Activated naive CD4-positive, alpha-beta T cell treated with anti-CD3 and anti-CD28 coated beads, Interleukin-2, amount 50 U/mL, for 24 hours (primary cell): ENCODE results near the gene ALG9.

Source experiments
- H3K27ac Mint-ChIP-seq: one replicate; pipeline ENCODE4 v1.8.0; 2021; ENCODE audit warnings: mild to moderate bottlenecking, mixed read lengths
- H3K27me3 Mint-ChIP-seq: one replicate; pipeline ENCODE4 v1.8.0; 2021; ENCODE audit warnings: mixed read lengths
- H3K36me3 Mint-ChIP-seq: one replicate; pipeline ENCODE4 v1.8.0; 2021; ENCODE audit warnings: mixed read lengths
- H3K4me1 Mint-ChIP-seq: one replicate; pipeline ENCODE4 v1.8.0; 2021; ENCODE audit warnings: mixed read lengths
- H3K4me3 Mint-ChIP-seq: one replicate; pipeline ENCODE4 v1.8.0; 2021; ENCODE audit warnings: mild to moderate bottlenecking, mixed read lengths
- H3K9me3 Mint-ChIP-seq: one replicate; pipeline ENCODE4 v1.8.0; 2021; ENCODE audit warnings: mixed read lengths

Gene ALG9

DNA sequence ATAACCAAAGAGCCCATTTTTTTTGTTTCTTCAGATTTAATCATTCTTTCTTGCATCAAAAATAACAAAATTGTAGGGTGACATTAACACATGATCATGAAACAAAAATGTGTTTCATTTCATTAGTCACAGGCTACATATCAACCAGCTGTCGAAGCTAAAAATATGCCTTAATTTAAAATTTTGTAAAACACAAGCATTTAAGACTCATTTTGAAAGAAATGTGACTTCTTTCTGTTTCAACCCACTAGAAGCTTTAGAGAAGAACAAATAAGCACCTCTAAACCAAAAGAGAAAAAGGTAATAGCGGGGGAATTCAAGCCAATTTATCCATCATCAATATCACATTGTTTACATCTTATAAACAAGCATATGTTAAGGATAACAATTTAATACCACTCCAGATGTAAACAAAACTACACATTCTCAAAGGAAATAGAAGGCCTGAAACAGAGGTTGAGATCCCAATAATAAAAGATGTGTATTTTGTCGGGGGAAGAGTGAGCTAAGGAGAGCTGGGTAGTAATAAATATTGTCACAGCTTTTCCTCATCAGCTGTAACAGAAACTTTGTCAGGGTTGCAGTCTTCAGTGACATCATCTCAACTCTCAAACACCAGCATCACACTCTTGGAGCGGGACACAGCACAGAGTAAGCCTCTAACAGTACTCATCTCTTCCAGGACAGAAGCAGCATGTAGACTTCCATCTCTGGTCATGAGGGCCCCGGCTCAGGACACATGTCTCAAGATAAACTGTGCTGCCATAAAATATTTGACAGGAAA lies 42.0 kb downstream of the ALG9 start:
- Mint-ChIP-seq H3K27ac (peak overlapping the region; percentile 64), H3K27me3 (no peaks in the 10 kb centered on the region), H3K4me1 (peaks cover 8% of the 10 kb centered on the region), H3K9me3 (no peaks in the 10 kb centered on the region), H3K4me3 (peak overlapping the region; percentile 2), H3K36me3 (peaks cover 19% of the 10 kb centered on the region)

DNA sequence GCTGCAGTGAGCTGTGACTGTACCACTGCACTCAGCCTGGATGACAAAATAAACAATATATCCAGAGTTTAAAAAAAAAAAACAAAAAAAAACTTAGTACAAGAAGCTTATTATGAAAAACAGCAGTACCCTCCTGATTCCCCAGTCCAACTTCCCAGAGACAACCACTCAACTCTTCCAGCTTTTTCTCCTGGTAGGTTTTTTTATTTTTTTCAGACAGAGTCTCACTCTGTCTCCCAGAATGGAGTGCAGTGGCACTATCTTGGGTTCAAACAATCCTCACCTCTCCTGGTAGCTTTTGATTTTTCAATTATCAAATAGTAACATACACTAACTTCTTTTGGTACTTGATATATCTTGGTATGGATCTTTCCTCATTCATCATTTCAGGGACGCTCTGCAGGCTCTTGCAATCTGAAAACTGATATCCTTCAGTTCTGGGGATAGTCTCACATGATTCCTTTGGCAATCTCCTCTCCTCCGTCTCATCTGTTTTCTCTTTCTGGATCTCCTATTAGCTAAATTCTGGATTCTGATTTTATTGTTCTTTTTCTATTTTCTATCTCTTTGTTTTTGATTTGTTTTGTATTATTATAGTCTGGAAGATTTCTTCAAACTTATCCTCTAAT lies 44.9 kb downstream of the ALG9 start:
- peaks cover 8% of the 10 kb centered on the region for H3K4me1 Mint-ChIP-seq
- no peak overlapping the region for H3K4me3 Mint-ChIP-seq
- H3K27ac Mint-ChIP-seq: no peak overlapping the region
- no peaks in the 10 kb centered on the region for H3K9me3 Mint-ChIP-seq
- H3K36me3 Mint-ChIP-seq: peaks cover 20% of the 10 kb centered on the region
- no peaks in the 10 kb centered on the region for H3K27me3 Mint-ChIP-seq

DNA sequence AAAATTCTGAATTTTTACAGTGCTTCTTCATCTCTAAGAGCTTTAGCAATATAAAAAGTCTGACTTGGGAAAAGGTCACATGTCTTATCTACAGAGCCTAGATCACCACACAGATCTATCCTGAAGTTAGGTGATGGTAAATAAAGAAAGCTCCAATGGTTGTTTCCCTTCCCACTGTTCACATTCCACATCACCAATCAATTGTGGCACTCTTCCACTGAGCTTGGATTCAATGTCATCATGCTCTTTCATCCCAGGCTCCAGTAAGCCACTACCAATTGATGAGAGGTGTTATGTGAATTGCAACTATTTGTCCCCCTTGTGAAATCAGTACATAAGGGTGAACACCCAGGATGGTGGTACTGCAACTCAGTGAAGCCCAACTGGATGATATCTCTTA lies 47.8 kb downstream of the ALG9 start:
- H3K9me3 Mint-ChIP-seq: no peaks in the 10 kb centered on the region
- no peak overlapping the region for H3K27ac Mint-ChIP-seq
- peaks cover 17% of the 10 kb centered on the region for H3K36me3 Mint-ChIP-seq
- no peaks in the 10 kb centered on the region for H3K4me1 Mint-ChIP-seq
- no peak overlapping the region for H3K4me3 Mint-ChIP-seq
- no peaks in the 10 kb centered on the region for H3K27me3 Mint-ChIP-seq

DNA sequence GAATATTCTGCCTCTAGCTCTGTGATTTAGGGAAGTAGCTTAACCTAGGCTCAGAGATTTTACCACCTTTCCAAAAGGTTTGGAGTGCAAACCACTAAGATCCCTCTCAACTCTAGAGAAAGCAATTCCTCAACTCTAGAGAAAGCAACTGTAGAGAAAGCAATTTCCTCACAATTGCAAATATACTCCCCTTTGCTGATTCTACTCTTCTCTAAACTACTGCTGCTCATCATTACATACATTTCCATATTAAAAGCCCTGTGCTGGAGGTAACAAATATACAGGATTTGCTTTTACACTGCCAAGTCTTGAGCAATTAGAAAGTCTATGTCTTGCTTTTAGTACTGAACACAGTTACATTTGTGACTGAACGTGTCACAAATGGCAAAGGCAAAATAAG lies 48.2 kb downstream of the ALG9 start:
- no peaks in the 10 kb centered on the region for H3K9me3 Mint-ChIP-seq
- no peak overlapping the region for H3K27ac Mint-ChIP-seq
- H3K4me3 Mint-ChIP-seq: no peak overlapping the region
- H3K36me3 Mint-ChIP-seq: peaks cover 17% of the 10 kb centered on the region
- no peaks in the 10 kb centered on the region for H3K4me1 Mint-ChIP-seq
- no peaks in the 10 kb centered on the region for H3K27me3 Mint-ChIP-seq

DNA sequence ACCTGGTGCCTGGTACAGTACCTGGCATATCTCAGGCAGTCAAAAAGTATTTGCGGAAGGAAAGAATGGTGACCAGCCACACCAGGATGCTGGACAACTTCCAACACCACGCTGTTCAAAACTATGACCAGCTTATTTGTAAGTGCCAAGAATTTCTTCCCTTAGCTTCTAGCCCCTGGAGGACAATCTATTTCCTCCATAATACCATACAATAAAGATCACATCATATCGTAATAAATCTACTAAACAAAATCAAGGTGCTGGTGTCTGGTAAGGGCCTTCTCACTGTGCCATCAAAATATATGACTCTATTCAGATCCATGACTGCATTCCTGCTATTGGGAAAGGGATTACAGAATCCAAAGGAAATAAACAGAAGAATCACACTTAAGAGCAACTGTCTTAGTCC lies 51.5 kb downstream of the ALG9 start:
- Mint-ChIP-seq H3K4me3 (no peak overlapping the region), H3K27ac (no peak overlapping the region)

DNA sequence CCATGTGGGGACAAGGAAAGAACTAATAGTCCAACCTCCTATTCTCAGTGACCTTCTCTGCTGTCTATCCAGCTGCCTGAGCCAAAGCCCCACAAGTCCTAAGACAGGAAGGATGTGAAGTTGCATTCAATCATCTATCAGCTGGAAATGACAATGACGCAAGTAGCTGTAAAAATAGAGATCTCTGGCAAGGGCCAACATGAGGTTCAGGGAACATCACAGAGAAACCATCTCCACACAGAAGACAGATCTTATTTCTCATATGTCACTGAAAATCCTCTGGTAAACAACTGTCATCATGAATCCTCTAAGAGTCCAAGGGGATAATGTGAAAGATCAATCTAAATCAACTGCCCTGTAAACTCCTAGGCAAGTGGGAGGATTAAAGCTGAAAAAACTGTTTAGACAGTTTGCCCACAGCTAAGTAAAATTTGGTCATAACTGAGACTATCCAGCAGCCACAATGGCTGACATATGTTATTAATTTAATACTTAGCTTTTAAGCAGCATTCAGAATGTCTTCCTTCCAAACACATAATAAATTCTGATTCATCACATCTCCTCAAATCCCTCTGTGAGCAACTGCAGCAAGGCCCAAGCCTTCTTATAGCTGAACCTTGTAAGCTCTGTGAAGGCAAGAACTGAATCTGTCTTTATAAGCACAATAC lies 52.1 kb downstream of the ALG9 start:
- H3K9me3 Mint-ChIP-seq: no peaks in the 10 kb centered on the region
- no peaks in the 10 kb centered on the region for H3K27me3 Mint-ChIP-seq
- H3K4me3 Mint-ChIP-seq: no peak overlapping the region
- no peak overlapping the region for H3K27ac Mint-ChIP-seq
- H3K36me3 Mint-ChIP-seq: peaks cover 17% of the 10 kb centered on the region
- no peaks in the 10 kb centered on the region for H3K4me1 Mint-ChIP-seq

More for the DNA sequence above, 51.5 kb downstream of the ALG9 start:
- Mint-ChIP-seq H3K36me3 (peaks cover 15% of the 10 kb centered on the region), H3K4me1 (no peaks in the 10 kb centered on the region), H3K27me3 (no peaks in the 10 kb centered on the region), H3K9me3 (no peaks in the 10 kb centered on the region)

DNA sequence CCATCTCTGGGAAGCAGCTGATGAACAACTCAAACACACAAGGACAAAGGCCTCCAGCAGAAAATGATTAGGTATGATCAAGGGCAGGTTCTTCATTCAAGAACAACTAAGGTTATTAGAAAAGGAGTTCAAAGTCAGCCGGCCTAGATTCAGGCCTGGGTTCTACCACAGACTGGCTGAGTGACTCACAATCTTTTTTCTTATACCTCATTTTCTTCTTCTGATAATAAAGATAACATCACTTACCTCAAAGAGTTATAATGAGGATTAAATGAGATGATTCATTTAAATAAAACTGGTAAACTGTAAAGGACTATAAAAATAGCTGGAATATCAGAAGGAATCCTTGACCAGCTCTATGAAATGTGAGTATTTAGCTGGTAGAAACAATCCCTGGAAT lies 55.9 kb downstream of the ALG9 start:
- Mint-ChIP-seq H3K36me3 (peaks cover 9% of the 10 kb centered on the region), H3K4me3 (no peak overlapping the region), H3K27me3 (no peaks in the 10 kb centered on the region), H3K9me3 (no peaks in the 10 kb centered on the region), H3K27ac (no peak overlapping the region), H3K4me1 (no peaks in the 10 kb centered on the region)

DNA sequence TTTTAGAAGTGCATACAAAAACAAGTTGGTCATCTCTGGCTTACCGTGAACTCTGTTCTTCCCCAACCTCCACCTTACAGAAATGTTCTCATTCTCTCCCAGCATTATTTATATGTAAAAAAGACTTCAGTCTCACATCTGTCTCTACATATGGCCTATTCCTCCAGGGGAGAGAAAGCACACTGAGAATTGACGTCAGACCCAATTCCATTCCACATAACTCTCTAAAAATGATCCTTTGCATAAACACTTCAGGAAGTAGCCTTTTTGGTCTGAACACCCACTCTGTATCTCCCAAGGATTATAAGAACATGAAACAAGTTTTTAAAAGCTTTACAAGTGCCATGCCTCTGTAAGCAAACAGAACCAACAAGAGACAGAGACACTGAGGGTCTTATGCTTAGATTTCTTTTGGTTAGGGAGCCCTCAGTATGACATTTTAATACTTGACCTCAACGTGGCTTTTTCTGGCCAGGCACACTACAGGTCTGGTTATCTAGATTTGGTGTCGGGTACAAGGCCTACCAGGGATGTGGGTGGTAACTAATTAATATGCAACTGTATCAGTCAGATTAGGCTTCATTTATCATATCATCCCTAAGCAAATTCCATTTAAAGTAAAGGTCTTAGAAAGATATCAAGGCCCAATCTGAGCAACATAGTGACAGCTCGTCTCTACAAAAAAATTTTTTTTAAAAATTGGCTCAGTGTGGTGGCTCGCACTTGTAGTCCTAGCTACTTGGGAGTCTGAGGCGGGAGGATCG lies 56.6 kb downstream of the ALG9 start:
- H3K27ac Mint-ChIP-seq: peak overlapping the region; percentile 26
- H3K36me3 Mint-ChIP-seq: peaks cover 9% of the 10 kb centered on the region
- H3K4me3 Mint-ChIP-seq: no peak overlapping the region
- H3K4me1 Mint-ChIP-seq: no peaks in the 10 kb centered on the region
- H3K27me3 Mint-ChIP-seq: no peaks in the 10 kb centered on the region
- H3K9me3 Mint-ChIP-seq: no peaks in the 10 kb centered on the region

DNA sequence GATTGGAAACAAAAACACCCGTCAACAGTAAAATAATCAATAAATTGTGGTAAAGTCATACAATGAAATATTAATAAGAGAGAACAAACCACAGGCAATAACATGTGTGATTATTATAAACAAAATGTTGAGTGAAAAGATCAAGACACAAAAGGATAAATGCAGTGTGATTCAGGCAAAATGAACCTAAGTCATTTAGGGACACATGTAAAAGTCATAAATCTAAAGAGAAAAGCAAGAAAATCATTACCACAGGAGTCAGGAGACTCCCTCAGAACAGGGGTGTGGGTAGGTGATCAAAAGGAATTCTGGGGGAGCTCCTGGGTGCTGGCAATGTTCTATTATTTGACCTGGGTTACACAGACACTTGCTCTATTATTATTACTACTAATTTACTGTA lies 57.3 kb downstream of the ALG9 start:
- Mint-ChIP-seq H3K9me3 (no peaks in the 10 kb centered on the region), H3K27ac (no peak overlapping the region), H3K27me3 (no peaks in the 10 kb centered on the region), H3K4me1 (no peaks in the 10 kb centered on the region), H3K36me3 (peaks cover 9% of the 10 kb centered on the region), H3K4me3 (no peak overlapping the region)

DNA sequence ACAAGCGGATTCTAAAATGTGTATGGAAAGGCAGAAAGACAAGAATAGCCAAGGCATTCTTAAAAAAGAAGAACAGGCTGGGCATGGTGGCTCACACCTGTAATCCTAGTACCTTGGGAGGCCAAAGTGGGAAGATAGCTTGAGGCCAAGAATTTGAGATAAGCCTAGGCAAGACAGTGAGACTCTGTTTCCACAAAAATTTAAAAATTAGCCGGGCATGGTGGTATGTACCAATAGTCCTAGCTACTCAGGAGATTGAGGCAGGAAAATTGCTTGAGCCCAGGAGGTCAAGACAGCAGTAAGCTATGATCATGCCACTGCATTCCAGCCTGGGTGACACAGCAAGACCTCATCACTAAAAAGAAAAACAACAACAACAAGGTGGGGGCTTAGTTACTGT lies 59.2 kb downstream of the ALG9 start:
- Mint-ChIP-seq H3K27ac (no peak overlapping the region), H3K36me3 (peaks cover 19% of the 10 kb centered on the region), H3K27me3 (no peaks in the 10 kb centered on the region), H3K4me3 (no peak overlapping the region), H3K4me1 (no peaks in the 10 kb centered on the region), H3K9me3 (no peaks in the 10 kb centered on the region)

DNA sequence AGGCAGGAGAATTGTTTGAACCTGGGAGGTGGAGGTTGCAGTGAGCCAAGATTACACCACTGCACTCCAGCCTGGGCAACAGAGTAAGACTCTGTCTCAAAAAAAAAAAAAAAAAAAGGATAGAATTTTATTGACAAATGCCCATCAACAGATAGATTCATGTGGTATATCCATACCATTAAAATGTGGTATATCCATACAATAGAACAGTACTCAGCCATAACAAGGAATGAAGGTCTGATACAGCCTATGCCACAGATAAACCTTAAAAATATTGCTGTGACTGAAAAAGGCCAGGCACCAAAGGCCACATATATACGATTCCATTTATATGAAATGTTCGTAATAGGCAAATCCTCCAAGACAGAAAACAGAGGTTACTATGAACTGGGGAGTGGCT lies 59.9 kb downstream of the ALG9 start:
- Mint-ChIP-seq H3K36me3 (peaks cover 22% of the 10 kb centered on the region), H3K9me3 (no peaks in the 10 kb centered on the region), H3K27me3 (no peaks in the 10 kb centered on the region), H3K27ac (no peak overlapping the region), H3K4me1 (no peaks in the 10 kb centered on the region), H3K4me3 (no peak overlapping the region)

DNA sequence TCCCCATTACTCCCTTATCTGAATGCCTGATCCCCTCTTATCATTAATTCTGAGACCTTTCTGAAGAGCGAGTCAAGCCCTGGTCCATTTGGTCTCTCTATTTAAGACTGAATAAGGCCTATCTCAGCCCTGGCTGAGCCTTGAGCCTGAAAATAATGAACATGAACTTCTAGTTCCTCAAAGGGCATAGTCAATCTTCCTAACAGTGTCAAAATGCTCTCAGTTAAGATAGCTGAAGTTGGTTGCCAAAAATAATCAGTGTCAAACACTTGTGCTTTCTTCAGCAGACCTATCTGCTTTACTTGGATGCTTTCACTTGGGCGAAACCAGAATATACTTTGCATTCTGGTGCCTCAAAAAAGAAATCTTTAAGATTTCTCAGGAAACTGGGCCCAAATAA lies 62.5 kb downstream of the ALG9 start:
- H3K36me3 Mint-ChIP-seq: peaks cover 27% of the 10 kb centered on the region
- H3K4me1 Mint-ChIP-seq: no peaks in the 10 kb centered on the region
- no peaks in the 10 kb centered on the region for H3K27me3 Mint-ChIP-seq
- H3K4me3 Mint-ChIP-seq: no peak overlapping the region
- no peaks in the 10 kb centered on the region for H3K9me3 Mint-ChIP-seq
- no peak overlapping the region for H3K27ac Mint-ChIP-seq

DNA sequence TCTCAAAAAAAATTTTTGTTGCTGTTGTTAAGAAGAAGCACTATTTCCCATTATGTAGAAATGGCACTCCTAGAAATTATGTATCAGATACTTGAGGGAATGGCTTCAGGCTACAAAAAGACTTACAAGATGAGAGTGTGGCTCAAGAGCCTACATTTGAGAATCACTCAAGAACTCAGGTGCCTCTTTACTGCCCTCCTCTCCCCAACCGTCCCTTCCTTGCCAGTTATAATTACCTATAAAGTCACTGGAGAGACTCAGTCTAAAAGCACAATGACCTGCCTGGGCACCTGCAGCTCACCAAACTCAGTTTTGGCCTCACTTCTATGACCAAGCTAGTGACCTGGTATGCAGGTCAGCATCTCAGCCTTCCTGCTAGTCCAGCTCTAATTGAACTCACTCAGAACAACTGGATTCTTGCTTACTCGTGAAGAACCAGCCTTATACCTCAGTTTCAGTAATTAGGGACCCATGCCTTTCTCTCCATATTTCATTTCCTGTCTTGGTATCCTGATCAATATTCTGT lies 63.3 kb downstream of the ALG9 start:
- H3K27me3 Mint-ChIP-seq: no peaks in the 10 kb centered on the region
- no peak overlapping the region for H3K27ac Mint-ChIP-seq
- no peaks in the 10 kb centered on the region for H3K9me3 Mint-ChIP-seq
- peaks cover 30% of the 10 kb centered on the region for H3K36me3 Mint-ChIP-seq
- no peak overlapping the region for H3K4me3 Mint-ChIP-seq
- no peaks in the 10 kb centered on the region for H3K4me1 Mint-ChIP-seq

DNA sequence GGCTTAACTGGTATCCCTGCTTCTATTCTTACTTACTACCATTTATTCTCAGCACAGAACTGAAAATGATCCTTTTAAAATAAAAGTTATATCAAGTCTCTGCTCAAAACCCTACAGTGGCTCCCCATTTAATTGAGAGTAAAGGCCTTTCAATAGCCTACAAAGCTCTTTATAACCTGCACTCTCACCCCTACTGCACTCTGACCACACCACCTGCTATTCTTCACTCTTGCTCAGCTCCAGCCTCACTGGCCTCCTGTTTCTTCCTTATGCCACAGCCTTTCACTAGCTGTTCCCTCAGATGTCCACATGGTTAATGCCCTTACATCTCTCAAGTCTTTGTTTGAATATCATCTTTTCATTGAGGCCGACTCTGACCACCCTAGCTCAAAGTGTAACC lies 64.3 kb downstream of the ALG9 start:
- H3K36me3 Mint-ChIP-seq: peaks cover 36% of the 10 kb centered on the region
- no peak overlapping the region for H3K4me3 Mint-ChIP-seq
- H3K27me3 Mint-ChIP-seq: no peaks in the 10 kb centered on the region
- no peaks in the 10 kb centered on the region for H3K4me1 Mint-ChIP-seq
- no peaks in the 10 kb centered on the region for H3K9me3 Mint-ChIP-seq
- no peak overlapping the region for H3K27ac Mint-ChIP-seq

DNA sequence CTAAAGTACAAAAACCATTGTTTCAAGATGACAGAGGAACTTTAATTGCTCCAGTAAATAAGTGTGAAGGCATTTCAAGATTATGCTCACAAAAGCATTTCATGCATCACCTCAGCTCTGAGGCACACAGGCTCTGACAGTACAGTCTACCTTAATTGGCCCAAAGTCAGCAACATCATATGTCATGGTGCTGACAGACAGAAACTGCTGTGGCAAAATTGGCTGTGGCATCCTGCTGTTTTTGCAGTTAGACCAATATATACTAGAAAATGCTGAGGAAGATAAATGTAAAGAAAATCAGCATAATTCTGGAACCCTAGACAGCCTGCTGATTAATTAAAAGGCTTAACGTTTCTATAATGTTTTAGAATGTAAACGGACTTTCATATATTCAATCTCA lies 70.2 kb downstream of the ALG9 start:
- Mint-ChIP-seq H3K9me3 (no peaks in the 10 kb centered on the region), H3K4me1 (no peaks in the 10 kb centered on the region), H3K4me3 (no peak overlapping the region), H3K36me3 (peaks cover 46% of the 10 kb centered on the region), H3K27ac (no peak overlapping the region), H3K27me3 (no peaks in the 10 kb centered on the region)
